D721Med (cell line): ENCODE data around the gene COX7C.
"Not testable (repeated sequence)": the region's sequence is repeated elsewhere in the genome, so short reads cannot be mapped to it uniquely, and the experiment has no call there.

Source experiments
- DNase-seq: peaks from one replicate; pipeline ENCODE4 v3.0.0; 2011; ENCODE audit warnings: low spot score; ENCODE audit not compliant: insufficient read length
- FAIRE-seq: peaks from 2 replicates; lab custom pipeline; 2011; peaks lifted over from hg19 to GRCh38; lab: Jason Lieb, UNC
- TF ChIP-seq, protein P1 (sequence below): IDR thresholded peaks from 2 replicates; pipeline ENCODE4 v1.5.1; 2012; ENCODE audit warnings: mild to moderate bottlenecking, control low read depth; ENCODE audit not compliant: insufficient read depth; ENCODE audit errors: missing control alignments

The COX7C gene, protein sequence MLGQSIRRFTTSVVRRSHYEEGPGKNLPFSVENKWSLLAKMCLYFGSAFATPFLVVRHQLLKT

DNA sequence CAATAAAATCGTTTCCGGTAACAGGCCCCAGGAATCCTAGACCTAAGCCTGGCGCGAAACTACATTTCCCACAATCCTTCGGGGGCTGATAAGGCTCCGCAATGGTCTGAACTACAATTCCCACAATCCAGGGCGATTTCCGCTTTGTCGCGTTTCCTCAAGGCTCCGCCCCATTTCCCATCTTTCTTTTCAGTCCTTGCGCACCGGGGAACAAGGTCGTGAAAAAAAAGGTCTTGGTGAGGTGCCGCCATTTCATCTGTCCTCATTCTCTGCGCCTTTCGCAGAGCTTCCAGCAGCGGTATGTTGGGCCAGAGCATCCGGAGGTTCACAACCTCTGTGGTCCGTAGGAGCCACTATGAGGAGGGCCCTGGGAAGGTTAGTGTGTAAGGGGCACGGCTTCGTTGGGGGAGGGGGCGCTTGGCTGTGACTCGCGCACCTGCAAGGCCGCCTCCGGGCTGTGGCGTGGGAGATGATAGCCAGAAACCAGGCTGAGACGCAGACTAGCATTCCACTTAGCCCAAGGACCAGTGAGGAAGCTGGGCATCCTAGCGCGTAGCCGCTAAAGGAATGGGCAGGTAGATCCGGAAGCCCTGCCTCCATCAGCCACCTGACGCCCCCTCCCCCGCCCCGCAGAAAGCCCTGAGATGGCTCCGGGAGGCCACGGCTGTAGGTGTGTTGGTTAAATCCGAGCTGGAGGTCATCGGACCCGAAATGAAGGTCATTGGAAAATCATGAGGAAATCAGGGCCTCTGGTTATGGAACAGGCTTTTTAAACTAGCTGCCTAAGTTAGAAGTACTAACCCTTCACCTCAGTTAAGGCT lies at the start of gene COX7C:
COX7C (plus strand) TSS at position 186 of the 821 bp plus-strand sequence; CDS start at position 301, 115 bp downstream.
- TF ChIP-seq, protein P1, sequence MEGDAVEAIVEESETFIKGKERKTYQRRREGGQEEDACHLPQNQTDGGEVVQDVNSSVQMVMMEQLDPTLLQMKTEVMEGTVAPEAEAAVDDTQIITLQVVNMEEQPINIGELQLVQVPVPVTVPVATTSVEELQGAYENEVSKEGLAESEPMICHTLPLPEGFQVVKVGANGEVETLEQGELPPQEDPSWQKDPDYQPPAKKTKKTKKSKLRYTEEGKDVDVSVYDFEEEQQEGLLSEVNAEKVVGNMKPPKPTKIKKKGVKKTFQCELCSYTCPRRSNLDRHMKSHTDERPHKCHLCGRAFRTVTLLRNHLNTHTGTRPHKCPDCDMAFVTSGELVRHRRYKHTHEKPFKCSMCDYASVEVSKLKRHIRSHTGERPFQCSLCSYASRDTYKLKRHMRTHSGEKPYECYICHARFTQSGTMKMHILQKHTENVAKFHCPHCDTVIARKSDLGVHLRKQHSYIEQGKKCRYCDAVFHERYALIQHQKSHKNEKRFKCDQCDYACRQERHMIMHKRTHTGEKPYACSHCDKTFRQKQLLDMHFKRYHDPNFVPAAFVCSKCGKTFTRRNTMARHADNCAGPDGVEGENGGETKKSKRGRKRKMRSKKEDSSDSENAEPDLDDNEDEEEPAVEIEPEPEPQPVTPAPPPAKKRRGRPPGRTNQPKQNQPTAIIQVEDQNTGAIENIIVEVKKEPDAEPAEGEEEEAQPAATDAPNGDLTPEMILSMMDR, result no peak
- DNase-seq (peak; percentile 45), FAIRE-seq (peak; percentile 93)

DNA sequence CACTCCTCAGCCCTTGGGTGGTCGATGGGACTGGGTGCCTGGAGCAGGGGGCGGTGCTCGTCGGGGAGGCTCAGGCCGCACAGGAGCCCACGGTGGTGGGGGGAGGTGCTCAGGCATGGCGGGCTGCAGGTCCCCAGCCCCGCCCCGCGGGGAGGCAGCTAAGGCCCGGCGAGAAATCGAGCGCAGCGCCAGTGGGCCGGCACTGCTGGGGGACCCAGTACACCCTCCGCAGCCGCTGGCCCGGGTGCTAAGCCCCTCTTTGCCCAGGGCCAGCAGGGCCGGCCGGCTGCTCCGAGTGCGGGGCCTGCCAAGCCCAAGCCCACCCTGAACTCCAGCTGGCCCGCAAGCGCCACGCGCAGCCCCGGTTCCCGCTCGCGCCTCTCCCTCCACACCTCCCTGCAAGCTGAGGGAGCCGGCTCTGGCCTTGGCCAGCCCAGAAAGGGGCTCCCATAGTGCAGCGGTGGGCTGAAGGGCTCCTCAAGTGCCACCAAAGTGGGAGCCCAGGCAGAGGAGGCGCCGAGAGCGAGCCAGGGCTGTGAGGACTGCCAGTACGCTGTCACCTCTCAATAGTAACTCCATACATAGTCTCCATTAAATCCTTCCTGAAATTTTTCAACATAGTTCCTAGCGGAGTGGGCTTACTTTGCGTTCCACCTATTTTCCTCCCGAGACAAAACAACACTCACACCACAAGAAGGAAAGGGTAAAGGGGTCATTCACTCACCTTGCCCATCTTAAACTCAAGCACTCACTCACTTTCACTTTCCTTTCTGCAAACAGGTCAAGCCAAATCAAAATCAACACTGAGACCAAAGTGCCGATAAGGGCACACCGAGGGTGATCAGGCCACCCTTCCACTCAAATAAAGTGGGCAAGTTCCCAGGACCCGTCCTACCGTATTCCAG lies 48.0 kb upstream of the COX7C start:
- DNase-seq, FAIRE-seq: not testable (repeated sequence)

DNA sequence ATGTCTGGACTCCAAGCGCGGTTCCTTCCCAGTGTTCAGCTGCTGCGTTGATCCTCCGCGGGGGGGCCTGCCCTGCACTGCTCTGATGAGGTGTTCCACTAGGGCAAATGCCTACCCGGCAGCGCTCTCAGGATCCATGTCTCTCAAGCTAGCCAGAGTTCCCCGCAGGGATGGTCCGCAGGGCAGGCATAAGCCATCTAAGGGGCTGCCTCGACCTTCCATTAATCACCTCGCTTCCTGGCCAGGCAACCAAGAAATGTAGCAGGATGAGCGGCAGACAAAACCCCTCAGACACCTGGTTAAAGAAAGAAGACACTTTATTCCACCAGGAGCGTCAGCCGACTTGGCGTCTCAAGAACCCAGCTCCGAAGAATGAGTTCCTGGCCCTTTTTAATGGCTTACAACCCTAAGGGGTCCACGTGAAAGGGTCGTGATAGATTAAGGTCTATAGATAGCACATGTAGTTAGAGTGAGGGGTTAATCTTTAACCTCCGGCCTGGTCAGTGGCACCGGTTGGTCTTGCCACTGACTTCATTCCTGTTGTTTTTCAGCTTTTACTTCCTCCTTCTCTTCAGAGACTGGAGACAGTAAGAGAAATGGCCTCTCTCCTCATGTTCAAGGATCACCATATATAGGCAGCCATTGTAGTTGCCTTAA lies 47.2 kb upstream of the COX7C start:
- FAIRE-seq, result no peak
- TF ChIP-seq, protein P1, result no peak
- DNase-seq, result no peak

DNA sequence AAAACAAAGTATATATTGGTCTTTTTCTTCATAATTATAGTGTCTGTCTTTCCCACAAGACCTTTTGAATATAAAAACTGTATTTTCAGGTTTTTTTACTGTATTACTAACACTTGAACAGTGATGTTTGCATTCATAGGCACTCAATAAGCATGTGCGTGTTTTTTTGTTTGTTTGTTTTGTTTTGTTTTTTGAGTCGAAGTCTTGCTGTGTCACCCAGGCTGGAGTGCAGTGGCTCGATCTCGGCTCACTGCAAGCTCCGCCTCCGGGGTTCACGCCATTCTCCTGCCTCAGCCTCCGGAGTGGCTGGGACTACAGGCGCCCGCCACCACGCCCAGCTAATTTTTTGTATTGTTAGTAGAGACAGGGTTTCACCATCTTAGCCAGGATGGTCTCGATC lies 46.6 kb upstream of the COX7C start:
- not testable (repeated sequence) for FAIRE-seq

DNA sequence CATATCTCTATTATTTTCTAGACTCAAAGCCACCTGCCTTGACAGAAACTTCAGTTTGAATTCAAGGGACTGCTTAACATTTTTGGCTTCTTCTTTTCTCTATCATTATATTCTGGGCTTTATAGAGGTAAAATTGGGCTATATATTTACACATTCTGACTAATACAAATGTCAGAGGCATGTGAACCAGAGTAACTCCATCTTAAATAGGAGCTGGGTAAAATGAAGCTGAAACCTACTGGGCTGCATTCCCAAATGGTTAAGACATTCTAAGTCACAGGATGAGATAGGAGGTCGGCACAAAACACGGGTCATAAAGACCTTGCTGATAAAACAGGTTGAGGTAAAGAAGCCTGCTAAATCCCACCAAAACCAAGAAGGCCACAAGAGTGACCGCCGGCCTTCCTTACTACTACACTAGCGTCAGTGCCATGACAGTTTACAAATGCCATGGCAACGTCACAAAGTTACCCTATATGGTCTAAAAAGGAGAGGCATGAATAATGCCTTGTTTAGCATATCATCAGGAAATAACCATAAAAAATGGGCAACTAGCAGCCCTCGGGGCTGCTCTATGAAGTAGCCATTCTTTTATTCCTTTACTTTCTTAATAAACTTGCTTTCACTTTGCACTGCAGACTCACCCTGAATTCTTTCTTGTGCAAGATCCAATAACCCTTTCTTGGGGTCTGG lies 44.8 kb upstream of the COX7C start:
- TF ChIP-seq, protein P1, result no peak
- DNase-seq (no peak), FAIRE-seq (no peak)

More for the DNA sequence above, 46.6 kb upstream of the COX7C start:
- not testable (repeated sequence) for DNase-seq

DNA sequence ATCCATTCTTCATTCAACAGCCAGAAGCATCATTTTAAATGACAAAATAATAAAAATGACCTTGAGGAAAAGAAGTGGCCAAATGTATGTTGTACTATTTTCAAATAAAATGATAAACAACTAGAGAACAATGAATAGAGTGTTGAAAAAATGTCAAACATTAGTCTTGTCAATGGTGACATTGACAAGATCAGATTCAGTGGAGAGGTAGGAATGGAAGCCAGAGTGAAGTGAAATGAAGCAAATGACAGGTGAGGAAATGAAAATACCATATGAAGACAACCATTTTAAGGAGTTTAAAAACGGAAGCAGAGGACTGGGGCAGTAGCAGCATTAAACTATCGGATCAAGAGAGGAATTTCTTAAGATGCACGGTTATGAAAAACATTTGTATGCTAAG lies 38.2 kb upstream of the COX7C start:
- TF ChIP-seq, protein P1, result no peak

DNA sequence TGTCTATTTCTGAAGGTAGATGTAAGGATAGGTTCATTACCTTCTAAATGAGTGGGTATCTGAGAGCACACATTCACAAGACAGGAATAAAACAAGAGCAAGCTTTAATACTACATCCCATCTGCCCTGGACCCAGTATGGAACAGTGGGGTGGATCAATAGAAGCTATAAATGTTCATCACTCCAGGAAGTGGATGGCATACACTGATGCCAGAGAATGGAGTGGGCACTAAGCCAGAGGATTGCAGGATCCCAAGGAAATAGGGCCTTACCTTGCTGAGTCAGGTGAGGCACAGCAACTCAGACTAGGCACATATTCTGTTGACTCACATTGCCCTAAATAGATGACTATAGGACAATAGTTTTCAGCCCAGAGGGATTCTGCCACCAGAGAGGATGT lies 21.3 kb upstream of the COX7C start:
- FAIRE-seq (no peak), DNase-seq (no peak)
- TF ChIP-seq, protein P1, result no peak

More for the DNA sequence above, 38.2 kb upstream of the COX7C start:
- no peak for FAIRE-seq
- DNase-seq, result no peak
